Subcutaneous adipose tissue (tissue), 4 donors: ENCODE measurements around the gene ZKSCAN4. TPM values are rescaled to one million over a fixed set of nuclear protein-coding genes. Genes with fewer than 3 reads are reported as not detected.

ENCODE experiments used
- total RNA-seq, 4 donors: library from RNA; depleted of rRNA; stranded (reverse); fragments of >200 nt; gene quantifications; one replicate each; pipeline ENCODE4 v1.1.0, GENCODE V29; 2016
- TF ChIP-seq, protein P1 (sequence below): fragments of 450-650 bp; IDR thresholded peaks from one replicate; pipeline ENCODE4 v1.5.1; 2016; ENCODE audit warnings: low read depth, mild to moderate bottlenecking, control low read depth, antibody characterized with exemption, moderate library complexity

Gene ZKSCAN4
- total RNA-seq = 1 to 10 TPM; 1.3 to 6.6 (median 5.3) TPM

GRCh38 chr6:28252009-28252975 lies at the start of gene ZKSCAN4:
TSS of gene ZKSCAN4 (minus strand) at chr6:28252269. CDS start at chr6:28251980, 289 bp downstream.
- TF ChIP-seq, protein P1, sequence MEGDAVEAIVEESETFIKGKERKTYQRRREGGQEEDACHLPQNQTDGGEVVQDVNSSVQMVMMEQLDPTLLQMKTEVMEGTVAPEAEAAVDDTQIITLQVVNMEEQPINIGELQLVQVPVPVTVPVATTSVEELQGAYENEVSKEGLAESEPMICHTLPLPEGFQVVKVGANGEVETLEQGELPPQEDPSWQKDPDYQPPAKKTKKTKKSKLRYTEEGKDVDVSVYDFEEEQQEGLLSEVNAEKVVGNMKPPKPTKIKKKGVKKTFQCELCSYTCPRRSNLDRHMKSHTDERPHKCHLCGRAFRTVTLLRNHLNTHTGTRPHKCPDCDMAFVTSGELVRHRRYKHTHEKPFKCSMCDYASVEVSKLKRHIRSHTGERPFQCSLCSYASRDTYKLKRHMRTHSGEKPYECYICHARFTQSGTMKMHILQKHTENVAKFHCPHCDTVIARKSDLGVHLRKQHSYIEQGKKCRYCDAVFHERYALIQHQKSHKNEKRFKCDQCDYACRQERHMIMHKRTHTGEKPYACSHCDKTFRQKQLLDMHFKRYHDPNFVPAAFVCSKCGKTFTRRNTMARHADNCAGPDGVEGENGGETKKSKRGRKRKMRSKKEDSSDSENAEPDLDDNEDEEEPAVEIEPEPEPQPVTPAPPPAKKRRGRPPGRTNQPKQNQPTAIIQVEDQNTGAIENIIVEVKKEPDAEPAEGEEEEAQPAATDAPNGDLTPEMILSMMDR = no peak

DNA sequence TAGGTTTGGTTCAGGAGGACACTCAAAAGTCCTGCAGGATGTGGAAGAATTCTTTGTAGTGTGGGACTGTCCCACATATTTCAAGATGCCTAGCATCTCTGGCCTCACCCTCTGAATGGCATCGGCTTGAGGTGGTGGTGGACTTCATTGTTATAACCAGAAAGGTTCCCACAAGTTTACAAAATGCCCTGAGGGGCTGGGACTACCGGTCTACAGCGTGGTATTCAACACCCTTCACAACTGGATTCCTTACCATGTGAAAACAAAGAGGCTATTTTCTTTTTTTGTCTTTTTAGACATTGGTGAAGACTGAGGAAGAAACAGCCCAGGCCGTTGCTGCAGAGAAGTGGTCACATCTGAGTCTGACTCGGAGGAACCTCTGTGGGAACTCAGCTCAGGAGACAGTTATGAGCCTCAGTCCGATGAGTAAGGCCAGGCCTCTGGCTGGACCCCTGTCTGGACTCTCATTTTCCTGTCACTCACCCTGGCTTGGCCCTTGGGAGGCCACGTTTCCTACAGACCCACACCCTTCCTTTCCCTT lies 44.5 kb upstream of the ZKSCAN4 start:
- TF ChIP-seq, protein P1 = no peak

GRCh38 chr6:28295326-28295725 lies 43.3 kb upstream of the ZKSCAN4 start:
- TF ChIP-seq, protein P1 = no peak

GRCh38 chr6:28291573-28291972 lies 39.5 kb upstream of the ZKSCAN4 start:
- TF ChIP-seq, protein P1 = no peak

DNA sequence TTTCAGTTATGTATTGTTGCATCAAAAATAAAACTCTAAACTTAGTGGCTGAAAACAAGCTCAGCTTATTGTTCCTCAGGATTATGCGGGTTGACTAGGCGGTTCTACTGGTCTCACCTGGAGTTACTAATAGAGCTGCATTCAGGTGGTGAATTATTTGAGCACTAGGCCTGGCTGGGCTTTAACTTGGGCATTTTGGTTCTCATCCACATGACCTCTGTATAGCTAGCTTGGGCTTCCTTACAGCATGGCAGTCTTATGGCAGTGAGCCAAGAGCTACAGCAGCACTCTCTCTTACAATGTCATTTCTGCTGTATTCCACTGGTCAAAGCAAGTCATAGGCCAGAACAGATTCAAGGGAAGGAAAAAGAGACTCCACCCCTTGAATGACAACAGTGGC lies 30.9 kb upstream of the ZKSCAN4 start:
- TF ChIP-seq, protein P1 = no peak

DNA sequence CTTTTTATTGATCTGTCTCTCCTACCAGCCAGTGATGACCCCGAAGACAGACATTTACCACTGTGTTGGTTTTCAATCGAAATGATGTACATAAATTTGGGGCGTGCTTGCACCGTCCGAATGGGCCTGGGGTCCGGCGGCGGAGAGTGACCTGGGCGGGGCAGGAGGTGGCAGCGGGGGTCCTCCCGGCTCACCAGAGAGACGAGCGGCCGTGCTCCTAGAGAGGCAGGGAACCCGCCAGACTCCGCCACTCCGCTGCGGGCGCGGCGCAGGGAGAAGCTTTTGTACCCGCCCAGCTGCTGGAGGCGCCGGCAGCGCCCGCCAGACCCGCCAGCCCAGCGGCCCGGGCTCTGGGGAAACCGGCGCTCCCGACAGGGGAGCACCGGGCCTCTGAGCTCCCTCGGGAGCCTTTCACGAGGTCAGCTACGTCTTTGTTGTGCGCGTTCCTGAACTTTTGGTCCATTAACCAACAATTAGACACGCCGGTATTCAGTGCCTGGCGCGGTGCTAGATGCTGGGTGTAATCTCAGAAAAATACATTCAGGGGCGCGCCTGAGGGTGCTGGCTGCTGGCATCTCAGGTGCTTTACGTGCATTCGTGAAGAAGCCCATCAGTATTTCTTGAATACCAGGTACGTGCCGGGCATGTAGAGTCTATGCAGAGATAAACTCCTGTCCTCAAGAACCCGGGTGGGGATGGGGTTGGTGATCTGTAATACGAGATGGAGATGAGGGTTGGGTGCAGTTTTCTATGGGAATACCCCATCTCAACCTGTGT lies 29.4 kb upstream of the ZKSCAN4 start, which contains the start of gene PGBD1:
TSS of gene PGBD1 (plus strand) at position 285 of the 777 bp plus-strand sequence. CDS start 2,242 bp downstream, outside the sequence.
- TF ChIP-seq, protein P1 = no peak
